HUES48 (cell line): ENCODE data around the gene CPN1.
"Not testable (repeated sequence)": the region's sequence is repeated elsewhere in the genome, so short reads cannot be mapped to it uniquely, and the experiment has no call there.

Experiments used
- H3K27ac ChIP-seq: one replicate; pipeline ENCODE4 v1.7.0; 2013; ENCODE audit warnings: low read depth, low read length, inconsistent platforms
- H3K27me3 ChIP-seq: 2 replicates; pipeline ENCODE4 v1.6.1; 2013; ENCODE audit warnings: mild to moderate bottlenecking, low read length; ENCODE audit not compliant: control insufficient read depth, insufficient read depth
- H3K36me3 ChIP-seq: 2 replicates; pipeline ENCODE4 v1.6.1; 2013; ENCODE audit warnings: low read length; ENCODE audit not compliant: control insufficient read depth, insufficient read depth
- H3K4me1 ChIP-seq: 2 replicates; pipeline ENCODE4 v1.6.1; 2013; ENCODE audit warnings: mild to moderate bottlenecking, low read length; ENCODE audit not compliant: control insufficient read depth, insufficient read depth
- H3K4me3 ChIP-seq: 2 replicates; pipeline ENCODE4 v1.5.1; 2013; ENCODE audit warnings: mild to moderate bottlenecking, low read depth, low read length
- H3K9ac ChIP-seq: 2 replicates; pipeline ENCODE4 v1.6.1; 2013; ENCODE audit warnings: mild to moderate bottlenecking, low read depth, low read length, moderate library complexity
- H3K9me3 ChIP-seq: 2 replicates; pipeline ENCODE4 v1.6.1; 2013; ENCODE audit warnings: low read length; ENCODE audit not compliant: control insufficient read depth, insufficient read depth

The CPN1 gene

GRCh38 chr10:100021322-100021721, 60.3 kb downstream of the CPN1 start:
- H3K9me3 ChIP-seq, result no peaks in the 10 kb centered on the region
- no peak overlapping the region for H3K27ac ChIP-seq
- H3K36me3 ChIP-seq, result no peaks in the 10 kb centered on the region

DNA sequence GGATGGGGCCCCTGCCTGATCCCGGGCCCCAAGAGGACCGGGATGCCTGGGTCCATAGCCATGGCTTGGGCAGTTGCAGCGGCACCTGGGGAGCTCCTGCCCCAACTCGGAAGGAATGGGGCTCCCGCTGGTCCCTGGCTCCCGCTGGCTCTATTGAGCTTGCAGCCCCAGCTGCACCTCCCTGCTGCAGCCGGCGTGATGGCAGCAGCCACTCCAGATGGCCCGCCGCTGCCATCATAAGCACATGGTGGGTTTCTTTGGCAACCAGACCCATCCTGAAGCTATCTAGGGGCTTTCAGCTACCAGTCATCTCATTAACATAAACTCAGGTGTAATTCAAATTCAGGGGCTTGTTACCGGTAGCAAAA, 60.8 kb downstream of the CPN1 start:
- Histone ChIP-seq H3K9ac (no peak overlapping the region), H3K36me3 (no peaks in the 10 kb centered on the region), H3K27ac (no peak overlapping the region), H3K4me1 (peaks cover 4% of the 10 kb centered on the region; the same call in 1 of the 2 replicates), H3K27me3 (no peaks in the 10 kb centered on the region), H3K9me3 (no peaks in the 10 kb centered on the region), H3K4me3 (no peak overlapping the region)

More at GRCh38 chr10:100021322-100021721, 60.3 kb downstream of the CPN1 start:
- Histone ChIP-seq H3K27me3 (no peaks in the 10 kb centered on the region), H3K4me1 (peaks cover 4% of the 10 kb centered on the region; the same call in 1 of the 2 replicates), H3K9ac (no peak overlapping the region), H3K4me3 (no peak overlapping the region)

DNA sequence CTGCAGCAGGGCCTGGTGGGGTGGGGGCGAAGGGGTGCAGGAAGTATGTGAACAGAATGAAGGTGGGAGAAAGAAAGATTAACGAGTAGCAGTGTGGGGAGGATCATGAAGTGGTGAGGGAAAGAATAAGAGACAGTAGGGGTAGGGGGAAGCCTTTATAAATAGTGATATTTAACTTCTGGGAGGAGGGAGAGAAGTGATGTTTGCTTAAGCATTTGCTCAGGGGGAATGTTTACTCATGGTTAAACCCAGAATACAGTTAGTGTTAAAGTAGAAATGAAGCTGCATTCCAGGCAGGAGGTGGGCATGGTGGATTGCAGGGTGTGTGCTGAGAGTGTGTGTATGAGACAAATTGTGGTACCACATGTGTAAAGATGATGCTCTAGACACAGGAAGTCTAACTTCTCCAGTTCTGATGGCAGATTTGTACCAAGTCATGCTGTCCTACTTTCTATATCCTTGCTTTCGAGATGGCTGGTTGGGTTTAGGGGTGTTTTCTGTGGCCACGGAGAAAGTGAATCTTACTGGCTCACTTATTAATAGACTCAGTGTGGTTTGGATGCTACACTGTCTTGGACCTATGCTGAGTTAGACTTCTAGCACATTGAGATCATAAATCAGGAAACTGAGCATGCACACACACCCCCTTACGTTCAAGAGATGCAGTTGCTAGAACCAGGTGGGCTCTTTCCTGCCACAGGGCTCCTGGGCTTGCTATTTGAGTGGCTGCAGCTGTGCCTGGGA, 61.4 kb downstream of the CPN1 start:
- Histone ChIP-seq H3K4me1 (peaks cover 4% of the 10 kb centered on the region; the same call in 1 of the 2 replicates), H3K4me3 (no peak overlapping the region), H3K9me3 (no peaks in the 10 kb centered on the region), H3K36me3 (no peaks in the 10 kb centered on the region), H3K9ac (no peak overlapping the region), H3K27ac (peak overlapping the region; percentile 61), H3K27me3 (no peaks in the 10 kb centered on the region)

GRCh38 chr10:100019787-100020141, 61.9 kb downstream of the CPN1 start:
- Histone ChIP-seq H3K9me3 (no peaks in the 10 kb centered on the region), H3K27ac (peak overlapping the region; percentile 61), H3K27me3 (no peaks in the 10 kb centered on the region), H3K36me3 (no peaks in the 10 kb centered on the region), H3K9ac (no peak overlapping the region), H3K4me3 (no peak overlapping the region), H3K4me1 (peaks cover 4% of the 10 kb centered on the region; the same call in 1 of the 2 replicates)

DNA sequence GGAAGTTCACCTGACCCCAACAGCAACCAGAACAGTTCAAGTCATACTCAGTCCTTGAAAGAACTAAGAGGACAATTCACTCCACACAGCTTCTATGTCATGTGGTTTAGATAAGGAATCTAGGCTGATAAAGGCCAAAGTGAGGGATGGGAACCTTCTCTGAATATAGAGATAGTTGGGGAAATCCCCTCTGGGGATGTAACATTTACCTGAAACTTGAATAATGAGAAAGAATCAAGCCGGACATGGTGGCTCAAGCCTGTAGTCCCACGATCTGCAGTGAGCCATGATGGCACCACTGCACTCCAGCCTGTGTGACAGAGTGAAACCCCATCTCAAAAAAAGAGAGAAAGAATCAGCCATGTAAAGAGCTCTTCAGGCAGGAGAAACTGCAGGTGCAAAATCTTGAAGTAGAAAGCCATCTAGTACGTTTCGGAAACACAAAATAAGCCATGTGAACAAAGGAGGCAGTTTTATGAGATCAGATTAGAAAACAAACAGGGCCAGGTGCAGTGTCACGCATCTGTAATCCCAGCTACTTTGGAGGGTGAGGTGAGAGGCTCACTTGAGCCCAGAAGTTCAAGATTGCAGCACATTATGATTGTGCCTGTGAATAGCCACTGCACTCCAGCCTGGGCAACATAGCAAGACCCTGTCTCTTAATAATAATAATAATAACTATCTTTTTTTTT, 67.5 kb downstream of the CPN1 start:
- H3K9ac ChIP-seq, result no peak overlapping the region
- no peaks in the 10 kb centered on the region for H3K36me3 ChIP-seq
- H3K4me3 ChIP-seq, result no peak overlapping the region
- no peaks in the 10 kb centered on the region for H3K27me3 ChIP-seq
- no peak overlapping the region for H3K27ac ChIP-seq
- no peaks in the 10 kb centered on the region for H3K4me1 ChIP-seq
- H3K9me3 ChIP-seq, result no peaks in the 10 kb centered on the region

DNA sequence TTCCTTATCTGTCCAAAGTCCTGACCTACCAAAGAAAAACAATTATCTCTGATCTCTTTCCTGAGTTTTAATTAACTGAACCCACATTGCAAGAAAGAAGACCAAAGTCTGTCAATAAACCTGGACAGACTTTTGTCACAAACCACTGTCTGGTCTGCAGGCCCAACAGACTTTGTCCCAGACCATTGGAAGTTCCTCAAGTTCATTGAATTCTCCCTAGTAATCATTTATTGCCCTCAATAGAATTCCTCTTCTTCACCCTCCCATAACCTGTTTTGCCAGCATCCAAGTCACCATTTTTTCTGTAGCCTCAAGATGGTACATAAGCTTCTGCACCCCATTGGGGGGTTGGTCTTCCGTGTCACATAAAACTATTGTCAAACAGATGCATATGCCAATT, 68.0 kb downstream of the CPN1 start:
- H3K27me3 ChIP-seq, result no peaks in the 10 kb centered on the region
- no peak overlapping the region for H3K9ac ChIP-seq
- H3K36me3 ChIP-seq, result no peaks in the 10 kb centered on the region
- no peaks in the 10 kb centered on the region for H3K9me3 ChIP-seq
- H3K27ac ChIP-seq, result no peak overlapping the region
- H3K4me1 ChIP-seq, result peaks cover 6% of the 10 kb centered on the region; the same call in 1 of the 2 replicates
- H3K4me3 ChIP-seq, result no peak overlapping the region

DNA sequence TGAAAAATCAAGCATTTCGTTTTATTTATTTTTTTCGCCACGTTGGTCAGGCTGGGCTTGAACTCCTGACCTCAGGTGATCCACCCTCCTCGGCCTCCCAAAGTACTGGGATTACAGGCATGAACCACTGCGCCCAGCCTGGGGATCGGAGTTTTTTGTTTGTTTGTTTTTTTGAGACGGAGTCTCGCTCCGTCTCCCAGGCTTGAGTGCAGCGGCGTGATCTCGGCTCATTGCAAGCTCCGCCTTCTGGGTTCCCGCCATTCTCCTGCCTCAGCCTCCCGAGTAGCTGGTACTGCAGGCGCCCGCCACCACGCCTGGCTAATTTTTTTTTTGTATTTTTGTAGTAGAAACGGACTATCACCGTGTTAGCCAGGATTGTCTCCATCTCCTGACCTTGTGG, 69.8 kb downstream of the CPN1 start:
- not testable (repeated sequence) for H3K9me3 ChIP-seq, H3K27me3 ChIP-seq, H3K27ac ChIP-seq, H3K4me3 ChIP-seq, H3K9ac ChIP-seq, H3K4me1 ChIP-seq, H3K36me3 ChIP-seq

DNA sequence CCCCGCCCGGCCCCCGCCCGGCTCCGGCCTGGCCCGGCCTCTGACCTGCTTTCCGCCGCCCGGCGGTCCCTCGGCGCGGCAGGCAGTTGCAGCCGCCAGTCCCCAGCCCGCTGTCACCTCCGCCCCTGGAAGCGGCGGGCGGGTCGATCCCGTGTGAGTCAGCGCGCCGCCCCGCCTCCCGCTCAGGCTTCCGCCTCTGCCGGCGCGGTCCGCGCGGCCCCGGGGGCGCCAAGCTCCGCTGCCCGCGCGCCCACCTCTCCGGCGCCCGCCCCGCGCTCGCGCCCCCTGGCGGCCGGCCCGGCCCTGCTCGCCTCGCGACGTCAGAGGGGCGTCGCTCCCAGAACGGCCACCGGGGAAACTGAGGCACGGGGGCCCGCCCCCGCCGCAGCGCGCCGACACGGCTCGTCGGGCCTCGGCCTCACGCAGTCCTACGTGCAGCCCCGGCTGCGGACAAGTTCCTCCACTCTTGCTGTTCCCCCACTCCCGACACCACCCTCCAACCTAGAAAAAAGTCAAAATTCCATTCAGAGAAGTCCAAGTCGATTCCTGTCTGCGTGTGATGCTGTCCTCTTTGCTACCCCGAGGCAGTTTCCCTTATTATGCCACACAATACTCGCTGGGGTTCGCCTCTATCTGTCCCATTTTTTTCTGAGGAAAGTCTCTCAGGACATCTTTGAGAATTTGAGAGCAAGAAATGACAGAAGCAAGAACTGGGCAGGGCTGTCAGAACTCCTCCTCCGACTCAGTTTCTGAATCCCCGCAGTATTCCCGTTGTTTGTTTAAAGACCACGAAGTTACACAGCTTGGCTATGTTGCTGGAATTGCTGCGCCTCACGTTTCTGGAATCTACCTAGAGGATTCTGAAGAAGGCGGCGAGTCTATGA, 71.6 kb downstream of the CPN1 start, which contains the start of gene DNMBP:
DNMBP (minus strand) TSS at position 155 of the 884 bp plus-strand sequence. CDS start 37,823 bp downstream, outside the sequence.
- no peaks in the 10 kb centered on the region for H3K27me3 ChIP-seq
- no peak within 1 kb of the TSS for H3K27ac ChIP-seq
- H3K9me3 ChIP-seq, result no peaks in the 10 kb centered on the region
- H3K36me3 ChIP-seq, result no peaks in the 10 kb centered on the region
- H3K4me1 ChIP-seq, result peaks cover 15% of the 10 kb centered on the region; the same call in 1 of the 2 replicates
- H3K4me3 ChIP-seq, result peak within 1 kb of the TSS; percentile 75
- H3K9ac ChIP-seq, result no peak within 1 kb of the TSS

GRCh38 chr10:100009283-100009792, 72.3 kb downstream of the CPN1 start:
- H3K27me3 ChIP-seq, result no peaks in the 10 kb centered on the region
- H3K9me3 ChIP-seq, result no peaks in the 10 kb centered on the region
- H3K9ac ChIP-seq, result no peak overlapping the region
- peaks cover 15% of the 10 kb centered on the region; the same call in 1 of the 2 replicates for H3K4me1 ChIP-seq
- no peak overlapping the region for H3K27ac ChIP-seq
- peak overlapping the region; percentile 75 for H3K4me3 ChIP-seq
- no peaks in the 10 kb centered on the region for H3K36me3 ChIP-seq

DNA sequence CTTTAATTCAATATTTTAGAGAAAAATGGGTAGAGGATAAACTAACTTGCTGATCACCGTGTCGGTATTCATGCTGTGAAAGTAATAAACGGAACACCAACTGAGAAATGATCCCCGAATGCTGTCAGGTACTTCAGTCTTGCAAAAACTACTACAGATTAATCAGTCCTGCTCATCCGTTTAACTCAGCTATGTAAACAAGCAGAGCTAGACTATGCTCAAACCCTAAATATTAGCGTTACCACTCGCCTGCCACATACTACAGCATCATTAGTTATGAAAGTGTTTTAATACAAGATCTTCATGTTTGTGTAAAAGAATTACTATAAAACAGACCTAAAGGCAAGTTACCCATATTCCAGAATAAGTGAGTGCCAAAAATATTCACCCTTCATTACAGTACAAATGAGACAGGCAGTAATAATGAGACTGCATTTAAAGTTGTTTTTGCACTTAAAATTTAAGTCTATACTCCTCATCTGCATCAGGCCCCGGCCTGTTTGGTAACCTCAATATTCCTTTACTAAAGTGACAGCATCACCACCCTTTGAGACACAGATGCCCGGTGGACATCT, 72.9 kb downstream of the CPN1 start:
- peaks cover 15% of the 10 kb centered on the region; the same call in 1 of the 2 replicates for H3K4me1 ChIP-seq
- H3K9me3 ChIP-seq, result no peaks in the 10 kb centered on the region
- H3K4me3 ChIP-seq, result peak overlapping the region; percentile 75
- no peaks in the 10 kb centered on the region for H3K36me3 ChIP-seq
- no peak overlapping the region for H3K27ac ChIP-seq
- no peaks in the 10 kb centered on the region for H3K27me3 ChIP-seq
- no peak overlapping the region for H3K9ac ChIP-seq
